ENCODE data around the gene LRRC4B. TPM values are rescaled to one million over a fixed set of nuclear protein-coding genes. Genes with fewer than 3 reads are reported as not detected.

LRRC4B gene
- total RNA-seq, 1 donor from 2014 or later = not detected

DNA sequence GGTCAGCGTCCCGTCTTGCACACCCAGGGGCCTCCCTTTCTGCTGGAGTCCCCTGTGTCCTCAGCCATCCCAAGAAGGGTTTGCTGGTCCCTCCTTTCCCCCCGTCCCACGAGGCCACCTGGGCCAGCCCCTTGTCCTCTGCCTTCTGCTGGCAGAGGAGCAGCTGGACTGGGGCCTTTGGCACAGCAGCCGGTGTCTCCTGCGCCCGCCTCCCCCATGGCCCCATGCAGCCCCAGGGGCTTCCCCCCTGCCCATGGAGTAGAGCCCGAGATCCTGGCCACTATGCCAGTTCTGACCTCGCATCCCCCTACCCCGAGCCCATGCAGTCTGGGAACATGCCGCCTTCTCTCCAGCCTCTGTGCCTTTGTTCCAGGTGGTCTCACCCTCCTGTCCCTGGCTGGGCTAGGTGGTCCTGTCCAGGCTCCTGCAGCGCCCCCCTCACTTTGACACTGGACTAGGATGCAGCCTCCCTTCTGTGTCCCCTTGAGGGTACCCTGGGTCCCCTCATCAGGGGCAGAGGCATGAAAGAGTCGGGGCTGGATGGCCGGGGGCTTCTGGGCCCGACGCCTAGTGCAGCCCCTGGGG lies 85.9 kb downstream of the LRRC4B start:
- Mint-ChIP-seq H3K4me3 (ENCODE audit: unreplicated experiment) (no peak overlapping the region), H3K27ac (ENCODE audit: unreplicated experiment) (no peak overlapping the region), H3K27me3 (ENCODE audit: low read depth, unreplicated experiment) (no peaks in the 10 kb centered on the region), H3K36me3 (ENCODE audit: low read depth, unreplicated experiment) (no peaks in the 10 kb centered on the region), H3K4me1 (ENCODE audit: low read depth, unreplicated experiment) (no peaks in the 10 kb centered on the region), H3K9me3 (ENCODE audit: unreplicated experiment) (peaks cover 27% of the 10 kb centered on the region)
- peaks cover 2% of the 10 kb centered on the region for H3K4me1 ChIP-seq (ENCODE audit: insufficient read depth, low read length)
- no peak overlapping the region for H3K27ac ChIP-seq (ENCODE audit: low read depth, low read length)
- H2AFZ ChIP-seq (ENCODE audit: low read depth, low read length) = no peak overlapping the region
- DNase-seq (ENCODE audit: low read depth) = no peak
- H3K27me3 ChIP-seq (ENCODE audit: insufficient read depth, low read length) = no peaks in the 10 kb centered on the region
- peaks cover 4% of the 10 kb centered on the region for H3K36me3 ChIP-seq (ENCODE audit: insufficient read depth, low read length)
- H3K9ac ChIP-seq (ENCODE audit: low read length) = no peak overlapping the region
- H3K4me2 ChIP-seq (ENCODE audit: low read length) = no peak overlapping the region
- peaks cover 16% of the 10 kb centered on the region for H4K20me1 ChIP-seq (ENCODE audit: insufficient read depth, low read length)
- no peaks in the 10 kb centered on the region for H3K9me3 ChIP-seq (ENCODE audit: insufficient read depth, low read depth, low read length)
- no peak for FAIRE-seq
- TF ChIP-seq, protein P1, sequence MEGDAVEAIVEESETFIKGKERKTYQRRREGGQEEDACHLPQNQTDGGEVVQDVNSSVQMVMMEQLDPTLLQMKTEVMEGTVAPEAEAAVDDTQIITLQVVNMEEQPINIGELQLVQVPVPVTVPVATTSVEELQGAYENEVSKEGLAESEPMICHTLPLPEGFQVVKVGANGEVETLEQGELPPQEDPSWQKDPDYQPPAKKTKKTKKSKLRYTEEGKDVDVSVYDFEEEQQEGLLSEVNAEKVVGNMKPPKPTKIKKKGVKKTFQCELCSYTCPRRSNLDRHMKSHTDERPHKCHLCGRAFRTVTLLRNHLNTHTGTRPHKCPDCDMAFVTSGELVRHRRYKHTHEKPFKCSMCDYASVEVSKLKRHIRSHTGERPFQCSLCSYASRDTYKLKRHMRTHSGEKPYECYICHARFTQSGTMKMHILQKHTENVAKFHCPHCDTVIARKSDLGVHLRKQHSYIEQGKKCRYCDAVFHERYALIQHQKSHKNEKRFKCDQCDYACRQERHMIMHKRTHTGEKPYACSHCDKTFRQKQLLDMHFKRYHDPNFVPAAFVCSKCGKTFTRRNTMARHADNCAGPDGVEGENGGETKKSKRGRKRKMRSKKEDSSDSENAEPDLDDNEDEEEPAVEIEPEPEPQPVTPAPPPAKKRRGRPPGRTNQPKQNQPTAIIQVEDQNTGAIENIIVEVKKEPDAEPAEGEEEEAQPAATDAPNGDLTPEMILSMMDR (IDR thresholded peaks at IDR 0.05; ENCODE audit: insufficient read depth, low read depth, low read length) = no peak
- TF ChIP-seq EZH2 (IDR thresholded peaks at IDR 0.05; ENCODE audit: insufficient read depth, low read length) = no peak
- H3K4me3 ChIP-seq (ENCODE audit: insufficient read depth, low read depth, low read length) = no peak overlapping the region
- peaks cover 22% of the 10 kb centered on the region for H3K79me2 ChIP-seq (ENCODE audit: insufficient read depth, low read length)

DNA sequence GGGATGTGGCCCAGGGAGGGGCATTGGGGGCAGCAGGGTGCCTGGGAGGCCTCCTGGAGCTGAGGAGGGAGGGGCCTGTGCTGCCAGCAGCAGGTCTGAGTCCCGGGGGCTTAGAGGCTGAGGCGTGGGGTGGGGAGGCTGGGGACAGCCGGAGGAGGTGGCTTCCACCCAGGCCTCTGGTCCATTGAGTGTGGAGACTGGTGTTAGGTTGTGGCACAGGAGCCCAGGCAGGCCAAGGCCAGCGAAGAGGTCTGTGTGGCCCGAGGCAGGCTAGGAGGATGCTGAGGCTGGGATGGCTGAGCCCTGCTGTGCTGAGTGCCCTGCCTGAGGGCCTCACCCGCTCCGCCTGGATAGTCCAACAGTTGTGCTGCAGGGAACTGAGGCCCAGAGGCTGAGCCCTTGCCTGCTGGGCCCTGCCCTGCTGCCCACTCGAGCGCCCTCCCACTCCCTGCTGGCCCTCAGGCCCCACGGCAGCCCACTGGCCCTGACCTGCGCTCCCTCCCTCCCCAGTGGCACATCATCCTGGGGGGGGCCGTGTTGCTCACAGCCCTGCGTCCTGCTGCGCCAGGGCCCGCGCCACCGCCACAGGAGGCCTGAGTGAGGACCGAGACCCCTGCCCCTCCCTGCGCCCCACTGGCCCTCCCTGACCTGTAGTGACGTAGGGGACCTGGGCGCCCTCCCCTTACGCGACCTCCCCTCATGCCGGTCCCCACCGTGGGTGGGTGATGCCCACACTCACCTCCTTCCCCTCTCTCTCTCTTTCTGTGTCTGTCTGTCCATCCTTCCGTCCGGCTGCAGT lies 86.7 kb downstream of the LRRC4B start:
- no peak for DNase-seq (ENCODE audit: low read depth)
- peaks cover 4% of the 10 kb centered on the region for H3K36me3 ChIP-seq (ENCODE audit: insufficient read depth, low read length)
- H3K9ac ChIP-seq (ENCODE audit: low read length) = no peak overlapping the region
- Mint-ChIP-seq H3K36me3 (ENCODE audit: low read depth, unreplicated experiment) (no peaks in the 10 kb centered on the region), H3K4me1 (ENCODE audit: low read depth, unreplicated experiment) (no peaks in the 10 kb centered on the region), H3K9me3 (ENCODE audit: unreplicated experiment) (peaks cover 27% of the 10 kb centered on the region), H3K27me3 (ENCODE audit: low read depth, unreplicated experiment) (no peaks in the 10 kb centered on the region), H3K4me3 (ENCODE audit: unreplicated experiment) (no peak overlapping the region), H3K27ac (ENCODE audit: unreplicated experiment) (no peak overlapping the region)
- peaks cover 20% of the 10 kb centered on the region for H4K20me1 ChIP-seq (ENCODE audit: insufficient read depth, low read length)
- H3K4me2 ChIP-seq (ENCODE audit: low read length) = no peak overlapping the region
- no peak for FAIRE-seq
- no peak overlapping the region for H3K4me3 ChIP-seq (ENCODE audit: insufficient read depth, low read depth, low read length)
- no peaks in the 10 kb centered on the region for H3K27me3 ChIP-seq (ENCODE audit: insufficient read depth, low read length)
- peaks cover 25% of the 10 kb centered on the region for H3K79me2 ChIP-seq (ENCODE audit: insufficient read depth, low read length)
- H3K9me3 ChIP-seq (ENCODE audit: insufficient read depth, low read depth, low read length) = no peaks in the 10 kb centered on the region
- no peak overlapping the region for H3K27ac ChIP-seq (ENCODE audit: low read depth, low read length)
- TF ChIP-seq, protein P1 (IDR thresholded peaks at IDR 0.05; ENCODE audit: insufficient read depth, low read depth, low read length) = no peak
- no peak for TF ChIP-seq EZH2 (IDR thresholded peaks at IDR 0.05; ENCODE audit: insufficient read depth, low read length)
- no peak overlapping the region for H2AFZ ChIP-seq (ENCODE audit: low read depth, low read length)
- peaks cover 5% of the 10 kb centered on the region for H3K4me1 ChIP-seq (ENCODE audit: insufficient read depth, low read length)

All from astrocyte (in vitro differentiated cells and primary cell).